Naive B cell (primary cell): Measurements from ENCODE around the gene TAF9. TPM values are rescaled to one million over a fixed set of nuclear protein-coding genes. Genes with fewer than 3 reads are reported as not detected.
"Not testable (repeated sequence)": the region's sequence is repeated elsewhere in the genome, so short reads cannot be mapped to it uniquely, and the experiment has no call there.

Source experiments
- ATAC-seq, 2 donors: fragments of 150-1000 bp; cut with Tn5 transposase; 2 replicates each; pipeline ENCODE4 v1.10.0; 2021; ENCODE audit warnings: low read depth in 2 of 2, mild to moderate bottlenecking in 2 of 2, moderate library complexity in 2 of 2
- DNase-seq: peaks from one replicate; pipeline ENCODE4 v3.0.0; 2022
- H3K27ac Mint-ChIP-seq, 6 donors: one replicate each; pipeline ENCODE4 v1.8.0; 2020 to 2022; ENCODE audit warnings: mild to moderate bottlenecking in 6 of 6, mixed read lengths in 6 of 6, moderate library complexity in 5 of 6, inconsistent platforms in 2 of 6
- H3K27me3 Mint-ChIP-seq, 3 donors: one replicate each; pipeline ENCODE4 v1.8.0; 2021 to 2022; ENCODE audit warnings: mixed read lengths in 3 of 3, mild to moderate bottlenecking in 1 of 3
- H3K36me3 Mint-ChIP-seq, 2 donors: one replicate each; pipeline ENCODE4 v1.8.0; 2020 to 2022; ENCODE audit warnings: mixed read lengths in 2 of 2, inconsistent platforms in 1 of 2, mild to moderate bottlenecking in 1 of 2
- H3K4me1 Mint-ChIP-seq, 3 donors: one replicate each; pipeline ENCODE4 v1.8.0; 2020 to 2022; ENCODE audit warnings: mixed read lengths in 3 of 3, inconsistent platforms in 1 of 3, mild to moderate bottlenecking in 1 of 3, moderate library complexity in 1 of 3
- H3K4me3 Mint-ChIP-seq, 8 donors: one replicate each; pipeline ENCODE4 v1.8.0; 2020 to 2022; ENCODE audit warnings: mild to moderate bottlenecking in 8 of 8, mixed read lengths in 8 of 8, moderate library complexity in 8 of 8, inconsistent platforms in 2 of 8
- H3K9me3 Mint-ChIP-seq, 7 donors: one replicate each; pipeline ENCODE4 v1.8.0; 2020 to 2022; ENCODE audit warnings: mixed read lengths in 7 of 7, mild to moderate bottlenecking in 5 of 7, inconsistent platforms in 2 of 7, moderate library complexity in 1 of 7
- polyA plus RNA-seq, 6 donors: library from polyadenylated mRNA; unstranded; fragments of 300-500 nt; fragmentation: Illumina TruSeq; gene quantifications; one replicate each; pipeline ENCODE4 v1.2.3, GENCODE V29; 2021; ENCODE audit warnings: low read depth in 6 of 6

Gene TAF9, protein sequence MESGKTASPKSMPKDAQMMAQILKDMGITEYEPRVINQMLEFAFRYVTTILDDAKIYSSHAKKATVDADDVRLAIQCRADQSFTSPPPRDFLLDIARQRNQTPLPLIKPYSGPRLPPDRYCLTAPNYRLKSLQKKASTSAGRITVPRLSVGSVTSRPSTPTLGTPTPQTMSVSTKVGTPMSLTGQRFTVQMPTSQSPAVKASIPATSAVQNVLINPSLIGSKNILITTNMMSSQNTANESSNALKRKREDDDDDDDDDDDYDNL
- 100 to 1,000 TPM in 5 of 6 donors, 10 to 100 TPM in 1; 91.6 to 165 (median 120) TPM for polyA plus RNA-seq

DNA sequence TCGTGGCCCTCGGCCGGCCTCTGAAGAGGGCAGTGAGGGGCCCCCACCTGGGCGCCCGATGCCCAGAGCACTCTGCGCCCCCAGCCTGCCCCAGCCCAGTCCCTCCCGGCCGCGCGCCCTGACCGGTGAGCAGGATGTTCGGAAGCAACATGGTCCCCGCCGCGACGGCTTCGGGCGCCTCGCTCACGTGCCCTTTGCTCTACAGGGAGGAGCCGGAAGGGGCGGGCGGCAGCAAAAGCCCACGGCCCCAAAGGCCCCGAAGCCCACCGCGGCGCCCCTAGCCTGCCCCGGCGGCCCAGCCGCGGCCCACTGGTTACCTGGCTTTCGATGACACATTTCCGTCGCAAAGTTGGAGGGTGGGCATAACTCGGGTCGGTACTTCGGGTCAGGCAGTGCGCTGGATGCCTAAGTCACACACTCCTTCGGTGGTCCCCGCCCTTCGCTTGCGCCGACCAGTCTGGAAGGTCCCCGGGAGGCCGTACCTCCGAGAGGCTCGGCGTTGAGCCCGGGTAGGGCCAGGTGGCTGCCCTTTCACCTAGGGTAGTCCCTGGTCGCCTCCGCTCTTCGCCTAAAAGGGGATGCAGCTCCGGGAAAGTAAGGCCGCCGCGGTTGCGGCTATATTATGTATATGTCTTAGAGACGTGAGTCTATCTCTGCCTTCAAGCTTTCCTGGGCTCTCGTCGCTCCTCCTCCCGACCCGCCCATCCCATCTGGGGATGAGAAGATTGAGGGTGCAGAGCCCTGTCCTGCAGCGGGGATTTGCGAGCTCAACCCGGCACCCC lies at the start of gene TAF9, which contains the start of the genes AK6 and RAD17:
Gene TAF9 (minus strand): TSS at position 181 of the 782 bp plus-strand sequence. CDS start 3,783 bp downstream, outside the sequence.
Gene AK6 (minus strand): TSS at position 181 of the 782 bp plus-strand sequence. CDS start 30 bp downstream, at position 151.
Gene RAD17 (plus strand): TSS at position 479 of the 782 bp plus-strand sequence. CDS start 2,391 bp downstream, outside the sequence.
- peaks cover 14 to 34% (median 16%) of the 10 kb centered on the region in 3 donors for H3K4me1 Mint-ChIP-seq

DNA sequence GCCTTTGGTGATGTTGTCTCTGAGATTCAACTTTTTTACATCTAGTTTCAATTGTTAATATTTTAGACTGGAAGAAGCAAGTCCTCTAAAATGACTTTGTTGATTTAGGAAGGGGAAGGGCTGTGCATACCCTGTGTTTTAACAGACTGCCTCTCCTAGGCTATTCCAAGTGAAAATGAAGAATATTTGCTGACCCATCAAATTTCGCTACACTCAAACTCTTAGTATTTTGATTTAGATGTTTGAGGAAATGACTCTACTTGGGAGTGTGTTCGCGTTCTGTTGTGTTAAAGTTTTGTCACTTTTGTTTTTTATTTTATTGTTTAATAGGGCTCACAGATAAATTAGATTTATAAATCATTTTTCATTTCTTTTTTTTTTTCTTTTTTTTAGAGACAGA lies 49.2 kb upstream of the TAF9 start:
- Mint-ChIP-seq H3K4me3 (no peak overlapping the region), H3K9me3 (peaks cover 0 to 6% (median 6%) of the 10 kb centered on the region in 7 donors), H3K27ac (no peak overlapping the region), H3K27me3 (no peaks in the 10 kb centered on the region), H3K36me3 (peaks cover 0 to 10% of the 10 kb centered on the region in 2 donors), H3K4me1 (peaks cover 0 to 9% (median 0%) of the 10 kb centered on the region in 3 donors)
- ATAC-seq (no peak), DNase-seq (no peak)

More for the DNA sequence above, at the start of gene TAF9, which contains the start of the genes AK6 and RAD17:
- Mint-ChIP-seq H3K27me3 (no peaks in the 10 kb centered on the region), H3K4me3 (peak within 1 kb of the TSS; percentile 87 to 98 (median 96)), H3K27ac (peak within 1 kb of the TSS; percentile 98 to 100 (median 100)), H3K36me3 (peaks cover 0 to 6% of the 10 kb centered on the region in 2 donors), H3K9me3 (no peaks in the 10 kb centered on the region)
- DNase-seq (peak; percentile 96), ATAC-seq (peak; percentile 87 to 89)

DNA sequence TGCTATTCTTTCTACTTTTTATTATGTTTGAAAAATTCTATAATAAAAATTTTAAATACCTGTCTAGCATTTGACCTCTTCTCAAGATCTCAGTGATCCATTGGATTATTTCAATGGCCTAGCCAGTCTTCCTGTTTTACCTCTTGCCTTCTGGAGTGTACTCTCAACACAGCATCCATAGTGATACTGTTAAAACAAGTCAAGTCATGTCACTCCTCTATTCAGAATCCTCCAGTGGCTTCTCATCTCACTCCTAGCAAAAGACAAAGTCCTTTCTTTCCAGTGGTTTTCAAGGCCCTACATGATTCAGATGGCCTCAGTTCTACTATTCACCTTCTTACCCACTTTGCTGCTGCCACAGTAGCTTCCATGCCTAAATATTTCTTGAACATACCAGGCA lies 47.4 kb upstream of the TAF9 start:
- no peak for DNase-seq
- Mint-ChIP-seq H3K4me1 (peaks cover 0 to 9% (median 0%) of the 10 kb centered on the region in 3 donors), H3K27me3 (no peaks in the 10 kb centered on the region), H3K9me3 (no peaks in the 10 kb centered on the region), H3K4me3 (peak overlapping the region in 2 of 8 donors; percentile 79 to 82), H3K27ac (peak overlapping the region in 2 of 6 donors; percentile 23 to 34), H3K36me3 (peaks cover under 1 to 11% of the 10 kb centered on the region in 2 donors)
- no peak for ATAC-seq

DNA sequence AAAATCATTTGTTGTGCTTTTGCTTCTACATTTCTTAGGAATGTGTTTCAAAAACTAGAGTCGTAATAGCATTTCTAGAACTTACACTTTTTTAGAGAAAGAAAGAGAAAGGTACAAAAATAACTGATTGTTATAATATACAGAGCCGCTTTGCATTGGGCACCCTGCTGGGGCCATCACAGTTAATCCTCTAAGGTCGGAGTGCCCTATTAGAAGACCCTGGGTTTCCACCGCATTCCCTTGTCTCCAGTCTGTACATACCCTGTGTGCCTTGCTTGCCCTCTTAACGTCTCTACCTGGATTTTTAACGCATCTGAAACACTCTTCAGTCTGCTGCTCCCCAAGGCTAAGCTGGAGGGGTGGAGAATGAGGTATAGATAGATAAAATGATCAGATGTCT lies 46.9 kb upstream of the TAF9 start:
- H3K27ac Mint-ChIP-seq: peak overlapping the region in 3 of 6 donors; percentile 23 to 63 (median 34)
- peaks cover 6 to 16% of the 10 kb centered on the region in 2 donors for H3K36me3 Mint-ChIP-seq
- no peaks in the 10 kb centered on the region for H3K9me3 Mint-ChIP-seq
- H3K4me1 Mint-ChIP-seq: peaks cover 0 to 9% (median 0%) of the 10 kb centered on the region in 3 donors
- DNase-seq (no peak), ATAC-seq (no peak)
- H3K27me3 Mint-ChIP-seq: no peaks in the 10 kb centered on the region
- H3K4me3 Mint-ChIP-seq: peak overlapping the region in 6 of 8 donors; percentile 61 to 82 (median 74)

DNA sequence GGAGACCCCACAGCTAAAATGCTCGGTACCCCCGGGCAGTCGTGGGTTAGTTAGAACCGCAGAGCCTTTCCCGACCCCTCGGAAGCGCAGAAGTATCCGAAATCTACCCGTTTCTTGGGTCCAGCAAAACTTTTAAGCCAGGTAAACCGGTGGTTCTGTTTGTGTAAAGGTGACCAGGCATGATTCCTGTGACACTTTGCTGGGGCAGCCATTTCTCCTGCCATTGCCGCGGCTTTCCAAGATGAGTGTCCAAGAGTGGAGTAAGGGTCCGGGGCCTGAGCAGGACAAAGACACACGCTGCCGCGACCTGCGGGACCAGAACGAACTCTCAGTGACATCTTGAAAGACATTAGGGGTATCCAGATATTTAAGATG lies 46.3 kb upstream of the TAF9 start:
- ATAC-seq (no peak), DNase-seq (no peak)
- H3K9me3 Mint-ChIP-seq: no peaks in the 10 kb centered on the region
- peak overlapping the region in 1 of 6 donors; percentile 63 for H3K27ac Mint-ChIP-seq
- no peaks in the 10 kb centered on the region for H3K27me3 Mint-ChIP-seq
- peaks cover 8 to 16% of the 10 kb centered on the region in 2 donors for H3K36me3 Mint-ChIP-seq
- peak overlapping the region; percentile 61 to 82 (median 77) for H3K4me3 Mint-ChIP-seq
- peaks cover 0 to 9% (median 0%) of the 10 kb centered on the region in 3 donors for H3K4me1 Mint-ChIP-seq

DNA sequence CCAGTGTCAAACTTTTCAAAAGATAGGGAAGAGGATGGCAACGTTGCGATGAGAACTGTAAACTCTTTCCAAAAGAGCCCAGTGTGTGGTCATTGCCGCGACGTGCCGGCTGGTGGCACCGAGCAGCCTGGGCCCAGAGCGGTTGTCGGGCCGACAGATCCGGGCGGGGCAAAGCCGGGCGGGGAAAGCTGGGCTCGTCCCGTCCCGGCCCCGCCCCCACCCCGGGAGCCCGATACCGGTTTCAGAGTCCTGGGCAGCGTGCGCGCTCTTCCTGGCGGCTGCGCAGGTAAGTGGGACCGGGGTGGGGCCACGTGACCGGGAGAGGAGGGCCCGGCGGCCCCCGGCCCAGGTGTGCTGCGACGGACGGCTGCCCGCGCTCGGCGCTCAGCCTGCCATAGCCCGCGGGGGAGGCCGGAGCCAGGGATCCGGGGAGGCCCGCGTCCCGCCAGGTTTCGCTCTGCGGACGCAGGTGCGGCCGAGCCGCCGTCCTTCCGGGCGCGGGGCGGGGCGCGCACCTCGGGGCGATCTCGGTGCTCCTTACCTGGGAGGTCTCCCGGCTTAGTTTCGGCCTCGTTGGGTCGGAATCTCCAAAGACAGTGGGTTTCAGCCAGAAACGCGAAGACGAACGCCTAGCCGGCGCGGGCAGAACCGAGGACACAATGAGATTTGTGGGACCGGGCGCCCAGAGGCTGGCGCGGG lies 45.7 kb upstream of the TAF9 start, which contains the start of gene MARVELD2:
Gene MARVELD2 (plus strand): TSS at position 232 of the 699 bp plus-strand sequence. CDS start 4,270 bp downstream, outside the sequence.
- ATAC-seq: peak; percentile 82 to 91
- peak; percentile 20 for DNase-seq
- peaks cover 8 to 16% of the 10 kb centered on the region in 2 donors for H3K36me3 Mint-ChIP-seq
- no peaks in the 10 kb centered on the region for H3K9me3 Mint-ChIP-seq
- H3K27ac Mint-ChIP-seq: peak within 1 kb of the TSS in 3 of 6 donors; percentile 1 to 63 (median 17)
- peaks cover 0 to 9% (median 0%) of the 10 kb centered on the region in 3 donors for H3K4me1 Mint-ChIP-seq
- no peaks in the 10 kb centered on the region for H3K27me3 Mint-ChIP-seq
- H3K4me3 Mint-ChIP-seq: peak within 1 kb of the TSS; percentile 61 to 83 (median 80)

DNA sequence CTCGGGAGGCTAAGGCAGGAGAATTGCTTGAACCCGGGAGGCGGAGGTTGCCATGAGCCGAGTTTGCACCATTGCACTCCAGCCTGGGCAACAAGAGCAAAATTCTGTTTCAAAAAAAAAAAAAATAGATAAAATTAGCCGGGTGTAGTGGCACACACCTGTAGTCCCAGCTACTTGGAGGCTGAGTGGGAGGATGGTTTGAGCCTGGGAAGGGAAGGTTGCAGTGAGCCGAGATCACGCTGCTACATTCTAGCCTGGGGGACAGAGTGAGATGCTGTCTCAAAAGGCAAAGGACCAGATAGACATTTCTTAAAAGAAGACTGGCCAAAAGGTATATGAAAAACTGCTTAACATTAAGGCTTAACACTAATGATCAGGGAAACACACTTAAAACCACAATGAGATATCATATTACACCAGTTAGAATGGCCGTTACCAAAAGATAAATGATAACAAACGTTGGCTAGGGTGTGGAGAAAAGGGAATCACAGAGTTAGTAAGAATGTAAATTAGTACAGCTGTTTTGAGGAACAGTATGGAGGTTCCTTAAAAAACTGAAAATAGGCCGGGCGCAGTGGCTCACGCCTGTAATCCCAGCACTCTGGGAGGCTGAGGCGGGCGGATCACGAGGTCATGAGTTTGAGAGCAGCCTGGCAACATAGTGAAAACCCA lies 35.5 kb upstream of the TAF9 start:
- Mint-ChIP-seq H3K4me1 (no peaks in the 10 kb centered on the region), H3K36me3 (peaks cover 12 to 20% of the 10 kb centered on the region in 2 donors), H3K9me3 (peaks cover 0 to 5% (median 2%) of the 10 kb centered on the region in 7 donors), H3K4me3 (no peak overlapping the region), H3K27ac (no peak overlapping the region), H3K27me3 (no peaks in the 10 kb centered on the region)
- DNase-seq (no peak), ATAC-seq (no peak)

DNA sequence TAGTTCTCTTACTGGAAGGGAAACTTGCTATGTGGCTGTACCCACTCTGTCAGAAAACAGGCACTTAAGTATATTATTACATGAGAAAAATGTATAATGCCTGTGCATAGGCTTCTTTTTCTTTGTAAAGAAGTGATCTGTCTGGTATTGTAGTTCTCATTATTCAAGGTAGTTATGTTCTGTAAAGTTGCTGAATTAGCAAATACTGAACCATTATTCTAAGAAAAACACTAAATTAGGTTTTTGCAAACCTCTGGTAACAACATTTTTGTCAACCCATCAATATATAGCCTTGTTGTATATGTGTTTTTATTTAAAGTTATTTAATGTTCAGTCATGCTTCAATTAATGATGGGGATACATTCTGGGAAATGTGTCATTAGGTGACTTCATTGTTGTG lies 9.1 kb upstream of the TAF9 start:
- ATAC-seq (no peak), DNase-seq (no peak)
- Mint-ChIP-seq H3K4me1 (peaks cover 15 to 24% (median 16%) of the 10 kb centered on the region in 3 donors), H3K4me3 (no peak overlapping the region), H3K27me3 (no peaks in the 10 kb centered on the region), H3K9me3 (no peaks in the 10 kb centered on the region), H3K36me3 (peaks cover 0 to 4% of the 10 kb centered on the region in 2 donors), H3K27ac (no peak overlapping the region)

DNA sequence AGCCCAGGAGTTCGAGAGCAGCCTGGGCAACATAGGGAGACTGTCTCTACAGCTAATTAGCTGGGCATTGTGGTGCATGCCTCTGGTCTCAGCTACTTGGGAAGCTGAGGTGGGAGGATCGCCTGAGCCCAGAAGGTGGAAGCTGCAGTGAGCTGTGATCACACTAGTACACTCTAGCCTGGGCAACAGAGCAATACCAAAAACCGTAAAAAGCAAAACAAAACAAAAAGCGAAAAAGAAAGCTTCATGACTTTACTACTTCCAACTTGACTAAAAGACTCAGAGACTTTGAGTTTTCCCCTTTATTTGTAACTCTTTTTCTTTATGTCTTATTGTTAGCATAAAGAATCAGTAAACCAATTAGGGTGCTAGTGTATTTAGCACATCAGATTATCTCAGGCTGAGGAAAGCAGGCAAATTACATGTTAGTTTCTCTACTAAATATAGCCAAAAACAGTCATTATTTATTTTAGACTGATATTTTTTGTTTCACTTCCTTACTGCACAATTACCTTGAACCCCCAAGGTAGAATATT lies 5.7 kb upstream of the TAF9 start:
- ATAC-seq (peak; percentile 51 to 64), DNase-seq (no peak)
- Mint-ChIP-seq H3K4me1 (peaks cover 19 to 24% (median 22%) of the 10 kb centered on the region in 3 donors), H3K36me3 (peaks cover 0 to 4% of the 10 kb centered on the region in 2 donors), H3K27ac (peak overlapping the region; percentile 76 to 98 (median 90)), H3K27me3 (no peaks in the 10 kb centered on the region), H3K4me3 (peak overlapping the region in 7 of 8 donors; percentile 20 to 73 (median 63)), H3K9me3 (no peaks in the 10 kb centered on the region)

DNA sequence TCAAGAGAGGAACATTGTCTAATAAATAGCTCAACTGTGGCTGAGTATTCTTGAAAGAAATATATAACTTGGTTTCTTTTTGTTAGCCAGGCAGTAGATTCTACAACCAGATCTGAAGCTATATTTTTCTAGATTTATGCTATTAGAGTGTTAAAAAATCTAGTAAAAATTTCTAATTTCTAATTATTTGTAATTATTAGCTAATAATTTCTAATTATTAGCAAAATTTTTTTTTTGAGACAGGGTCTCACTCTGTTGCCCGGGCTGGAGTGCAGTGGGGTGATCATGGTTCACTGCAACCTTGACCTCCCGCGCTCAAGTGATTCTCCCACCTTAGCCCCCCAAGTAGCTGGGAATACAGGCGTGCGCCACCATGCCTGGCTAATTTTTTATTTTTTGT lies 3.1 kb upstream of the TAF9 start:
- Mint-ChIP-seq H3K4me3 (peak overlapping the region in 2 of 8 donors; percentile 16 to 98), H3K4me1 (peaks cover 25 to 39% (median 34%) of the 10 kb centered on the region in 3 donors), H3K27ac (no peak overlapping the region), H3K9me3 (no peaks in the 10 kb centered on the region), H3K36me3 (peaks cover 0 to 4% of the 10 kb centered on the region in 2 donors), H3K27me3 (no peaks in the 10 kb centered on the region)
- no peak for DNase-seq
- no peak for ATAC-seq

DNA sequence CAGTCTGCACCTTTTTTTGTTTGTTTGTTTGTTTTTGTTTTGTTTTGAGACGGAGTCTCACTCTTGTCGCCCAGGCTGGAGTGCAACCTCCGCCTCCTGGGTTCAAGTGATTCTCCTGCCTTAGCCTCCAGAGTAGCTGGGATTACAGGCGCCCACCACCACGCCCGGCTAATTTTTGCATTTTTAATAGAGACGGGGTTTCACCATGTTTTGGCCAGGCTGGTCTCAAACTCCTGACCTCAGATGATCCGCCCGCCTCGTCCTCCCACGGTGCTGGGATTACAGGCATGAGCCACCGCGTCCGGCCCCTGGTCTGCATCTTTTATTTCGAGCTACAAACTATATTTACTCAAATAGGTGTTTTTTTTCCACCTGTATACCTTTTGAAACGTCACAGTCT lies 1.0 kb upstream of the TAF9 start:
- DNase-seq, ATAC-seq, H3K9me3 Mint-ChIP-seq, H3K27me3 Mint-ChIP-seq, H3K36me3 Mint-ChIP-seq: not testable (repeated sequence)
- Mint-ChIP-seq H3K27ac (peak overlapping the region; percentile 98 to 100 (median 100)), H3K4me1 (peaks cover 20 to 41% (median 21%) of the 10 kb centered on the region in 3 donors), H3K4me3 (peak overlapping the region; percentile 87 to 98 (median 94))
